ENCODE measurements around the gene CRACDL.

Gene CRACDL

DNA sequence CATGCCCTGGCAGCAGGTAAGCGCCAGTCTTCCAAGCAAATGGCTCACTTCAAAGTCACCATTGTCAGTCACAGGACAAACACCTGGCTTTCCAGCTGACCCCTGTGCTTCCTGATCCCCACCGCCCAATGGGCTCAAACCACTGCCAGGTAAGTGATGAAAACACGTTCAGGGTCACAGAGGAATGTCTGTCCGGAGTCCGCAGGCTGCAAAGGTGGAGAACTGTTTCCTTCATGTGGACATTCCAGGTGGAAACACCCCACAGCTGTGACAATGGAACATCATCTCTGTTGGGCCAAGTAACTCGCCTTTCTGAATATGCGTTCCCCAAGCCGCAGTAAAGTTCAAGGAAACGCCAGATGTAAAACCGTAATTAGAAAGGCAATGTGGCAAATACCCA is 86.0 kb downstream of the CRACDL start:
- H4K8ac ChIP-seq (ENCODE audit: low read depth, low read length): no peak overlapping the region

DNA sequence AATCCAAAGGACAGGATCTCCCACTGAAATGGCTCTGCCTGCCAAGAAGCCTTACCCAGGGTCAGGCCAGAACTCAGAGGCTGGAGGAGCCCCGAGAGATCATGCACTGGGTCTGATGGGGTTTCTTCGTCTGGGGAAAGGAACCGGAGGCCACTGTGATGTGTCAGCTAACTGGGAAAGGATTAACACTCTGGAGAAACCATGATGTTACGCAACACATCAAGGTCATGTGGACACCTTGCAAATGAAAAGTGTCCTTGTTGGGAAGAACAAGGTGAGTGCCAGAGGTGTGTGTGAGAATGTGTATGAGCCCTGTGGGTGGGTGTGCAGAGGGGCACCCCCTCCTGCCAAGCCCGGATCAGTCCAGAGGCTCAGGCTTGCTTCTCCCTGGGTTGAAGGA is 86.9 kb downstream of the CRACDL start:
- no peak for DNase-seq
- Histone ChIP-seq H2AFZ (ENCODE audit: insufficient read depth, low read length, poor library complexity) (no peak overlapping the region), H3K4me1 (ENCODE audit: control insufficient read depth in 1 of 2, insufficient read depth in 2 of 2, low read length in 2 of 2) (no peaks in the 10 kb centered on the region), H2BK120ac (ENCODE audit: insufficient read depth, low read length, poor library complexity) (no peak overlapping the region), H2BK12ac (ENCODE audit: low read length) (no peak overlapping the region), H3K4me2 (ENCODE audit: low read length) (no peak overlapping the region), H3K36me3 (ENCODE audit: control insufficient read depth in 1 of 2, insufficient read depth in 2 of 2, low read length in 2 of 2) (no peaks in the 10 kb centered on the region), H3K79me2 (ENCODE audit: control insufficient read depth, insufficient read depth, low read length, poor library complexity) (no peaks in the 10 kb centered on the region), H3K27ac (ENCODE audit: low read depth, low read length) (no peak overlapping the region), H4K8ac (ENCODE audit: low read depth, low read length) (no peak overlapping the region), H3K79me1 (ENCODE audit: low read length) (no peaks in the 10 kb centered on the region), H3K4ac (ENCODE audit: low read depth, low read length) (no peak overlapping the region), H3K4me3 (ENCODE audit: low read depth, low read length) (no peak overlapping the region), H4K12ac (ENCODE audit: low read depth, low read length) (no peak overlapping the region), H3K9me3 (ENCODE audit: insufficient read depth, low read depth, low read length) (peaks cover 5% of the 10 kb centered on the region), H3K18ac (ENCODE audit: low read length) (no peak overlapping the region), H2BK5ac (ENCODE audit: low read depth, low read length, poor library complexity) (no peak overlapping the region), H2AK5ac (ENCODE audit: low read length) (no peak overlapping the region), H3K27me3 (ENCODE audit: insufficient read depth, low read length) (no peaks in the 10 kb centered on the region), H3K23ac (ENCODE audit: low read length) (no peak overlapping the region), H3K9ac (ENCODE audit: low read length) (no peak overlapping the region), H3K14ac (ENCODE audit: low read length) (no peak overlapping the region), H4K91ac (ENCODE audit: low read depth, low read length) (no peak overlapping the region)
- WGBS (ENCODE audit: extremely low coverage, insufficient coverage, insufficient read length): no CpG with 5 or more reads among the region's 5 CpGs

More for the DNA sequence above, 86.0 kb downstream of the CRACDL start:
- Histone ChIP-seq H2AFZ (ENCODE audit: insufficient read depth, low read length, poor library complexity) (no peak overlapping the region), H2BK5ac (ENCODE audit: low read depth, low read length, poor library complexity) (no peak overlapping the region), H3K79me1 (ENCODE audit: low read length) (no peaks in the 10 kb centered on the region), H3K4me1 (ENCODE audit: control insufficient read depth in 1 of 2, insufficient read depth in 2 of 2, low read length in 2 of 2) (no peaks in the 10 kb centered on the region), H3K4me3 (ENCODE audit: low read depth, low read length) (no peak overlapping the region), H3K36me3 (ENCODE audit: control insufficient read depth in 1 of 2, insufficient read depth in 2 of 2, low read length in 2 of 2) (no peaks in the 10 kb centered on the region), H3K79me2 (ENCODE audit: control insufficient read depth, insufficient read depth, low read length, poor library complexity) (no peaks in the 10 kb centered on the region), H3K27me3 (ENCODE audit: insufficient read depth, low read length) (no peaks in the 10 kb centered on the region), H3K18ac (ENCODE audit: low read length) (no peak overlapping the region), H2AK5ac (ENCODE audit: low read length) (no peak overlapping the region), H3K9me3 (ENCODE audit: insufficient read depth, low read depth, low read length) (peaks cover 5% of the 10 kb centered on the region), H4K12ac (ENCODE audit: low read depth, low read length) (no peak overlapping the region), H4K91ac (ENCODE audit: low read depth, low read length) (no peak overlapping the region), H3K4me2 (ENCODE audit: low read length) (no peak overlapping the region), H3K23ac (ENCODE audit: low read length) (no peak overlapping the region), H3K27ac (ENCODE audit: low read depth, low read length) (no peak overlapping the region), H2BK120ac (ENCODE audit: insufficient read depth, low read length, poor library complexity) (no peak overlapping the region), H3K4ac (ENCODE audit: low read depth, low read length) (no peak overlapping the region), H3K14ac (ENCODE audit: low read length) (no peak overlapping the region), H2BK12ac (ENCODE audit: low read length) (no peak overlapping the region), H3K9ac (ENCODE audit: low read length) (peak overlapping the region; percentile 41)
- no CpG with 5 or more reads among the region's 10 CpGs for WGBS (ENCODE audit: extremely low coverage, insufficient coverage, insufficient read length)
- DNase-seq: no peak

DNA sequence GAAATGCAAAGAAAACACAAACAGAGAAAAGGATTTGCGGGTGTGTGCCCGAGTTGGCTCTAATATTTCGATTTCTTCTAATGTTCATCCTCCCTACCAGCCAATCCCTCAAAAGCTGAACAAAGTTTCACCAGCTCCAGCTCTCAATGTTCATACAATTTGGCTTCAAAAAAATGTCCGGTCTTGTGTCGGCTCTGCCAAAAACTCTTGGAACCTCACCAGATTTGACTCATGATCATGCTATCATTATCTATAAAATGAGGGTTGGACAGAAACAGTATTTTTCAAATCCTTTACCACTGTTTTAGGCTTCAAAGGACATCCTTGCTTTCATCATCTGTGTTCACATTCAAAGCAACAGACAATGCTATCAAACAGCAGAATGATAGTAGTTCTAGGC is 88.2 kb downstream of the CRACDL start:
- Histone ChIP-seq H3K79me1 (ENCODE audit: low read length) (no peaks in the 10 kb centered on the region), H3K79me2 (ENCODE audit: control insufficient read depth, insufficient read depth, low read length, poor library complexity) (no peaks in the 10 kb centered on the region), H3K18ac (ENCODE audit: low read length) (no peak overlapping the region), H3K36me3 (ENCODE audit: control insufficient read depth in 1 of 2, insufficient read depth in 2 of 2, low read length in 2 of 2) (no peaks in the 10 kb centered on the region), H2BK5ac (ENCODE audit: low read depth, low read length, poor library complexity) (no peak overlapping the region), H3K23ac (ENCODE audit: low read length) (no peak overlapping the region), H3K27ac (ENCODE audit: low read depth, low read length) (no peak overlapping the region), H3K4me1 (ENCODE audit: control insufficient read depth in 1 of 2, insufficient read depth in 2 of 2, low read length in 2 of 2) (no peaks in the 10 kb centered on the region), H3K4me3 (ENCODE audit: low read depth, low read length) (no peak overlapping the region), H3K14ac (ENCODE audit: low read length) (no peak overlapping the region), H4K91ac (ENCODE audit: low read depth, low read length) (no peak overlapping the region), H4K8ac (ENCODE audit: low read depth, low read length) (no peak overlapping the region), H3K4ac (ENCODE audit: low read depth, low read length) (no peak overlapping the region), H2AK5ac (ENCODE audit: low read length) (no peak overlapping the region), H3K27me3 (ENCODE audit: insufficient read depth, low read length) (no peaks in the 10 kb centered on the region), H3K9ac (ENCODE audit: low read length) (no peak overlapping the region), H2AFZ (ENCODE audit: insufficient read depth, low read length, poor library complexity) (no peak overlapping the region), H4K12ac (ENCODE audit: low read depth, low read length) (no peak overlapping the region), H2BK120ac (ENCODE audit: insufficient read depth, low read length, poor library complexity) (no peak overlapping the region), H3K4me2 (ENCODE audit: low read length) (no peak overlapping the region), H3K9me3 (ENCODE audit: insufficient read depth, low read depth, low read length) (peaks cover 5% of the 10 kb centered on the region), H2BK12ac (ENCODE audit: low read length) (no peak overlapping the region)
- no CpG with 5 or more reads among the region's 5 CpGs for WGBS (ENCODE audit: extremely low coverage, insufficient coverage, insufficient read length)
- no peak for DNase-seq

DNA sequence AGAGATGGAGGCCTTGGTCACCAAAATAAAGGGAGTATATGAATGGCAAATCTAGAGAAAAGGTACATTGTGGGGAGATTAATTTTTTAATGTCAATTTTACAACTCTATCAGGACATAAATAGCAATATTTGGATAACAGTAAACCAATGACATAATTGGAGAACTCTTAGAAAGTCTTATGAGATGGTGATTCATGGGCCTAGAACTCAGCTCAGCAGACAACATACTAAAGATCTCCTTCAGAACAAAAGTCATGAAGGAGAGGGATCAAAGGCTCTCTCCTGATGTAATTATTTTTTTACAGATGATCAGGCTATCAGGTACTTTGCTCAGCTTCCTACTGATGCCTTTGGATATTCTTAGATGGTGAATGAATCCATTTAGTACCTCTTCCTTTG is 90.0 kb downstream of the CRACDL start:
- H3K4me1 ChIP-seq (ENCODE audit: control insufficient read depth in 1 of 2, insufficient read depth in 2 of 2, low read length in 2 of 2): no peaks in the 10 kb centered on the region
- no peak overlapping the region for H4K12ac ChIP-seq (ENCODE audit: low read depth, low read length)
- no peak overlapping the region for H3K14ac ChIP-seq (ENCODE audit: low read length)
- no peak overlapping the region for H2BK120ac ChIP-seq (ENCODE audit: insufficient read depth, low read length, poor library complexity)
- DNase-seq: no peak
- no peak overlapping the region for H3K4ac ChIP-seq (ENCODE audit: low read depth, low read length)
- H3K4me3 ChIP-seq (ENCODE audit: low read depth, low read length): no peak overlapping the region
- H3K9ac ChIP-seq (ENCODE audit: low read length): no peak overlapping the region
- peaks cover 1% of the 10 kb centered on the region for H3K79me1 ChIP-seq (ENCODE audit: low read length)
- no peaks in the 10 kb centered on the region for H3K36me3 ChIP-seq (ENCODE audit: control insufficient read depth in 1 of 2, insufficient read depth in 2 of 2, low read length in 2 of 2)
- H4K8ac ChIP-seq (ENCODE audit: low read depth, low read length): no peak overlapping the region
- H3K27me3 ChIP-seq (ENCODE audit: insufficient read depth, low read length): no peaks in the 10 kb centered on the region
- no peak overlapping the region for H2AFZ ChIP-seq (ENCODE audit: insufficient read depth, low read length, poor library complexity)
- no peak overlapping the region for H3K4me2 ChIP-seq (ENCODE audit: low read length)
- H2BK5ac ChIP-seq (ENCODE audit: low read depth, low read length, poor library complexity): no peak overlapping the region
- no peak overlapping the region for H2AK5ac ChIP-seq (ENCODE audit: low read length)
- H4K91ac ChIP-seq (ENCODE audit: low read depth, low read length): no peak overlapping the region
- H2BK12ac ChIP-seq (ENCODE audit: low read length): no peak overlapping the region
- no peak overlapping the region for H3K18ac ChIP-seq (ENCODE audit: low read length)
- peaks cover 5% of the 10 kb centered on the region for H3K9me3 ChIP-seq (ENCODE audit: insufficient read depth, low read depth, low read length)
- no peak overlapping the region for H3K23ac ChIP-seq (ENCODE audit: low read length)
- H3K79me2 ChIP-seq (ENCODE audit: control insufficient read depth, insufficient read depth, low read length, poor library complexity): no peaks in the 10 kb centered on the region
- no peak overlapping the region for H3K27ac ChIP-seq (ENCODE audit: low read depth, low read length)
